ENCODE measurements around the gene RUNDC1.

RUNDC1 gene

DNA sequence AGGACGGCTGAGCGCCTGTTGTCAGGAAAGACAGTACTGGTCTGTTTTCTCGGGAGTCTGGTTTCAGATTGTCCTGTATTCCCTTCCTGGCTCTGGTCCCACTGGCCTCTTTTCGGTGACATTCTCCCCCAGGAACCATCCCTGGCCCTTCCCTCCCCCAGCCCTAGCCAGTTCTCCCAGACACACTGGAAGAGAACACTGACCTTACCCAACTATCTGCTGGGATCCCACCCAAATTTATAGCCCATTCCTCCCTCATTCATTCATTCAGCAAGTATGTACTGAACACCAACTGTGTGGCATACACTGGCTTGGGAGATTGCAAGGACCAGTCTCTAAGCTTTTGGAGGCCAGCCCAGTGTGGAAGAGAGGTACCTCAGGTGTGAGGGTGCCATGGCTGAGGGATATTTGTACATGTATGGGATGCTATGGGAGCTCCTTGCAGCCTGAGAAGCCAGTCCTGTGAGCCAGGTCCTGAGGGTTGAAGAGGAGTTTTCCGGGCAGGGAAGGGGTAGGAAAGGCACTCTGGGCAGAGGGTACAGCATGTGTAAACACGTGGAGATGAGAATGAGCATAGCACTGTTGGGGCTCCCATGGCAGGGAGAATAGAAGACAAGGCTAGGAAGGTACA lies 49.9 kb downstream of the RUNDC1 start:
- H3K36me3 ChIP-seq (ENCODE audit: low read length), result no peaks in the 10 kb centered on the region
- no peaks in the 10 kb centered on the region for H4K20me1 ChIP-seq (ENCODE audit: low read depth, low read length)
- no peaks in the 10 kb centered on the region; the same call in 1 of the 2 replicates for H3F3A ChIP-seq (ENCODE audit: insufficient read depth)
- H3K27ac ChIP-seq (ENCODE audit: low read depth, low read length), result no peak overlapping the region
- no peaks in the 10 kb centered on the region for H3K27me3 ChIP-seq (ENCODE audit: low read length)
- H3K9ac ChIP-seq (ENCODE audit: low read length), result no peak overlapping the region
- TF ChIP-seq EZH2phosphoT487 (conservative IDR thresholded peaks at IDR 0.05; ENCODE audit: low read length) (no peak), CTCF (IDR thresholded peaks at IDR 0.05; ENCODE audit: insufficient read depth, low read length, poor library complexity, severe bottlenecking) (no peak)
- no peak overlapping the region for H2AFZ ChIP-seq (ENCODE audit: low read depth, low read length, severe bottlenecking)
- H3K79me2 ChIP-seq (ENCODE audit: insufficient read depth, low read length), result no peaks in the 10 kb centered on the region
- no peaks in the 10 kb centered on the region for H3K9me2 ChIP-seq (replicated peaks; ENCODE audit: insufficient read depth, low read length)
- no peak overlapping the region for H3K4me2 ChIP-seq (ENCODE audit: low read depth, low read length, poor library complexity, severe bottlenecking)
- no peaks in the 10 kb centered on the region for H3K9me3 ChIP-seq (ENCODE audit: insufficient read depth, low read length)
- no peak overlapping the region for H3K4me3 ChIP-seq (ENCODE audit: insufficient read depth, low read length, poor library complexity, severe bottlenecking)

- TF ChIP-seq EZH2phosphoT487 (conservative IDR thresholded peaks at IDR 0.05; ENCODE audit: low read length) (no peak), CTCF (IDR thresholded peaks at IDR 0.05; ENCODE audit: insufficient read depth, low read length, poor library complexity, severe bottlenecking) (no peak)
- Histone ChIP-seq H3K27ac (ENCODE audit: low read depth, low read length) (no peak overlapping the region), H3K36me3 (ENCODE audit: low read length) (no peaks in the 10 kb centered on the region), H3K79me2 (ENCODE audit: insufficient read depth, low read length) (no peaks in the 10 kb centered on the region), H3K9ac (ENCODE audit: low read length) (no peak overlapping the region), H4K20me1 (ENCODE audit: low read depth, low read length) (no peaks in the 10 kb centered on the region), H3K27me3 (ENCODE audit: low read length) (no peaks in the 10 kb centered on the region), H3K9me2 (replicated peaks; ENCODE audit: insufficient read depth, low read length) (no peaks in the 10 kb centered on the region), H3F3A (ENCODE audit: insufficient read depth) (no peaks in the 10 kb centered on the region; the same call in 1 of the 2 replicates), H3K9me3 (ENCODE audit: insufficient read depth, low read length) (no peaks in the 10 kb centered on the region), H2AFZ (ENCODE audit: low read depth, low read length, severe bottlenecking) (no peak overlapping the region), H3K4me3 (ENCODE audit: insufficient read depth, low read length, poor library complexity, severe bottlenecking) (no peak overlapping the region), H3K4me2 (ENCODE audit: low read depth, low read length, poor library complexity, severe bottlenecking) (no peak overlapping the region)
Measured at GRCh38 chr17:43031666-43032065, 51.3 kb downstream of the RUNDC1 start.

GRCh38 chr17:43033948-43034881 lies 53.9 kb downstream of the RUNDC1 start:
- H3K27ac ChIP-seq (ENCODE audit: low read depth, low read length), result no peak overlapping the region
- H2AFZ ChIP-seq (ENCODE audit: low read depth, low read length, severe bottlenecking), result no peak overlapping the region
- no peaks in the 10 kb centered on the region for H3K79me2 ChIP-seq (ENCODE audit: insufficient read depth, low read length)
- no peak for TF ChIP-seq EZH2phosphoT487 (conservative IDR thresholded peaks at IDR 0.05; ENCODE audit: low read length)
- no peak for TF ChIP-seq CTCF (IDR thresholded peaks at IDR 0.05; ENCODE audit: insufficient read depth, low read length, poor library complexity, severe bottlenecking)
- H3K4me3 ChIP-seq (ENCODE audit: insufficient read depth, low read length, poor library complexity, severe bottlenecking), result no peak overlapping the region
- H3K9me3 ChIP-seq (ENCODE audit: insufficient read depth, low read length), result no peaks in the 10 kb centered on the region
- H4K20me1 ChIP-seq (ENCODE audit: low read depth, low read length), result no peaks in the 10 kb centered on the region
- no peaks in the 10 kb centered on the region for H3K27me3 ChIP-seq (ENCODE audit: low read length)
- H3K36me3 ChIP-seq (ENCODE audit: low read length), result no peaks in the 10 kb centered on the region
- no peak overlapping the region for H3K4me2 ChIP-seq (ENCODE audit: low read depth, low read length, poor library complexity, severe bottlenecking)
- no peak overlapping the region for H3K9ac ChIP-seq (ENCODE audit: low read length)
- no peaks in the 10 kb centered on the region for H3F3A ChIP-seq (ENCODE audit: insufficient read depth)
- H3K9me2 ChIP-seq (replicated peaks; ENCODE audit: insufficient read depth, low read length), result no peaks in the 10 kb centered on the region

All from SU-DHL-6 (cell line).